HL-60 (cell line): ENCODE measurements around the gene CPB1.

Source experiments
- DNase-seq, 2 experiments: peaks; one replicate each; pipeline ENCODE4 v3.0.0-alpha.2; 2010 to 2020; ENCODE audit warnings: low read depth in 1 of 2, low spot score in 1 of 2
- H3K27ac ChIP-seq: fragments of 250-450 bp; sonication (Bioruptor Pico); replicated peaks from 2 replicates; pipeline ENCODE4 v1.5.1; 2020; ENCODE audit warnings: mild to moderate bottlenecking, moderate library complexity
- H3K27me3 ChIP-seq: fragments of 250-450 bp; sonication (Bioruptor Pico); 2 replicates; pipeline ENCODE4 v1.5.1; 2021; ENCODE audit warnings: mild to moderate bottlenecking, moderate library complexity; ENCODE audit not compliant: insufficient read depth, poor library complexity, severe bottlenecking
- H3K4me3 ChIP-seq: replicated peaks from 2 replicates; pipeline ENCODE4 v1.5.1; 2011; ENCODE audit warnings: mild to moderate bottlenecking, control low read depth, low read length; ENCODE audit not compliant: insufficient read depth
- GABPA ChIP-seq: IDR thresholded peaks from 2 replicates; pipeline ENCODE4 v1.6.1; 2012; ENCODE audit warnings: low read depth
- POLR2AphosphoS5 ChIP-seq: IDR thresholded peaks from 2 replicates; pipeline ENCODE4 v1.6.1; 2012; ENCODE audit warnings: low read depth
- SPI1 ChIP-seq: IDR thresholded peaks from 2 replicates; pipeline ENCODE4 v1.6.1; 2012; ENCODE audit warnings: low read depth, mild to moderate bottlenecking, borderline replicate concordance
- TF ChIP-seq, protein P1 (sequence below): IDR thresholded peaks from one replicate; pipeline ENCODE4 v1.5.1; 2011; ENCODE audit warnings: low read length, control low read depth, inconsistent platforms; ENCODE audit not compliant: insufficient read depth
- TF ChIP-seq, protein P2 (sequence below): IDR thresholded peaks from 2 replicates; pipeline ENCODE4 v1.6.1; 2012; ENCODE audit warnings: low read depth; ENCODE audit not compliant: insufficient replicate concordance

The CPB1 gene

DNA sequence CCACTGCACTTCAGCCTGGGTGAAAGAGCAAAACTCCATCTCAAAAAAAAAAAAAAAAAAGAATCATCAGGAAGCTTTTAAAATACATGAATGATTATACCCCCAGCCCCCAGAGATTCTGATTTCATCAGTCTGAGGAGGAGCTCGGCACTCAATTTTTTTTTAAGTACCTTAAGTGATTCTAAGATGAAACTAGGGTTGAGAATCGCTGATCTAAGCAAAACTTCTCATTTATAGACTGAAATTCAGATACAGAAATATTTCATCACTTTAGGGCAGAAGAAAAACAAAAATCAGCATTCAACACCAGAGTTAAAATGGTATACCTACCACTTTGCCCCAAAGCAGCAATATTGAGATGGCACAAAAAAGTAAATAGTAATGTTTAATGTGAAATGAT, 62.2 kb downstream of the CPB1 start:
- Histone ChIP-seq H3K4me3 (no peak overlapping the region), H3K27me3 (no peaks in the 10 kb centered on the region), H3K27ac (no peak overlapping the region)
- DNase-seq = no peak
- TF ChIP-seq, protein P1, sequence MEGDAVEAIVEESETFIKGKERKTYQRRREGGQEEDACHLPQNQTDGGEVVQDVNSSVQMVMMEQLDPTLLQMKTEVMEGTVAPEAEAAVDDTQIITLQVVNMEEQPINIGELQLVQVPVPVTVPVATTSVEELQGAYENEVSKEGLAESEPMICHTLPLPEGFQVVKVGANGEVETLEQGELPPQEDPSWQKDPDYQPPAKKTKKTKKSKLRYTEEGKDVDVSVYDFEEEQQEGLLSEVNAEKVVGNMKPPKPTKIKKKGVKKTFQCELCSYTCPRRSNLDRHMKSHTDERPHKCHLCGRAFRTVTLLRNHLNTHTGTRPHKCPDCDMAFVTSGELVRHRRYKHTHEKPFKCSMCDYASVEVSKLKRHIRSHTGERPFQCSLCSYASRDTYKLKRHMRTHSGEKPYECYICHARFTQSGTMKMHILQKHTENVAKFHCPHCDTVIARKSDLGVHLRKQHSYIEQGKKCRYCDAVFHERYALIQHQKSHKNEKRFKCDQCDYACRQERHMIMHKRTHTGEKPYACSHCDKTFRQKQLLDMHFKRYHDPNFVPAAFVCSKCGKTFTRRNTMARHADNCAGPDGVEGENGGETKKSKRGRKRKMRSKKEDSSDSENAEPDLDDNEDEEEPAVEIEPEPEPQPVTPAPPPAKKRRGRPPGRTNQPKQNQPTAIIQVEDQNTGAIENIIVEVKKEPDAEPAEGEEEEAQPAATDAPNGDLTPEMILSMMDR = no peak
- TF ChIP-seq SPI1 (no peak), GABPA (no peak), POLR2AphosphoS5 (no peak)
- TF ChIP-seq, protein P2, sequence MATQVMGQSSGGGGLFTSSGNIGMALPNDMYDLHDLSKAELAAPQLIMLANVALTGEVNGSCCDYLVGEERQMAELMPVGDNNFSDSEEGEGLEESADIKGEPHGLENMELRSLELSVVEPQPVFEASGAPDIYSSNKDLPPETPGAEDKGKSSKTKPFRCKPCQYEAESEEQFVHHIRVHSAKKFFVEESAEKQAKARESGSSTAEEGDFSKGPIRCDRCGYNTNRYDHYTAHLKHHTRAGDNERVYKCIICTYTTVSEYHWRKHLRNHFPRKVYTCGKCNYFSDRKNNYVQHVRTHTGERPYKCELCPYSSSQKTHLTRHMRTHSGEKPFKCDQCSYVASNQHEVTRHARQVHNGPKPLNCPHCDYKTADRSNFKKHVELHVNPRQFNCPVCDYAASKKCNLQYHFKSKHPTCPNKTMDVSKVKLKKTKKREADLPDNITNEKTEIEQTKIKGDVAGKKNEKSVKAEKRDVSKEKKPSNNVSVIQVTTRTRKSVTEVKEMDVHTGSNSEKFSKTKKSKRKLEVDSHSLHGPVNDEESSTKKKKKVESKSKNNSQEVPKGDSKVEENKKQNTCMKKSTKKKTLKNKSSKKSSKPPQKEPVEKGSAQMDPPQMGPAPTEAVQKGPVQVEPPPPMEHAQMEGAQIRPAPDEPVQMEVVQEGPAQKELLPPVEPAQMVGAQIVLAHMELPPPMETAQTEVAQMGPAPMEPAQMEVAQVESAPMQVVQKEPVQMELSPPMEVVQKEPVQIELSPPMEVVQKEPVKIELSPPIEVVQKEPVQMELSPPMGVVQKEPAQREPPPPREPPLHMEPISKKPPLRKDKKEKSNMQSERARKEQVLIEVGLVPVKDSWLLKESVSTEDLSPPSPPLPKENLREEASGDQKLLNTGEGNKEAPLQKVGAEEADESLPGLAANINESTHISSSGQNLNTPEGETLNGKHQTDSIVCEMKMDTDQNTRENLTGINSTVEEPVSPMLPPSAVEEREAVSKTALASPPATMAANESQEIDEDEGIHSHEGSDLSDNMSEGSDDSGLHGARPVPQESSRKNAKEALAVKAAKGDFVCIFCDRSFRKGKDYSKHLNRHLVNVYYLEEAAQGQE = no peak

DNA sequence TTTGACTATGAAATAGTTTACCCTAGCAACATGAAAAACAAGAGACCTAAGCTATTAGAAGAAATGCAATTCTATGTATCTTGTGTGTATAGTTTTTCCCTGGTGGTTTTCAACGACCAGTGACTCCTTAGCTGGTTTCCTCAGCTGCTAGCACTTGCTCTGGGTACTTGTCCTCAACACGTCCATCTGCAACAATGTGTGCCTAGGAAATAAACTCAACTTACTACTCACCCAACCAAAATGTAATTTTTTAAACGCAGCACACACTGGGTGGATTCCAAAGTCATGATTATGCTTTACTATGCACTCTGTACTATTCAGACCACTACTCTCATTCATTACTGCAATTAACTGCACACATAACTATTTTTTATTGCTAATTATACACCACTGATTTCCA, 68.5 kb downstream of the CPB1 start:
- H3K27ac ChIP-seq = no peak overlapping the region
- DNase-seq = no peak
- peaks cover 3% of the 10 kb centered on the region for H3K27me3 ChIP-seq
- TF ChIP-seq SPI1 (no peak), POLR2AphosphoS5 (no peak)
- no peak overlapping the region for H3K4me3 ChIP-seq

DNA sequence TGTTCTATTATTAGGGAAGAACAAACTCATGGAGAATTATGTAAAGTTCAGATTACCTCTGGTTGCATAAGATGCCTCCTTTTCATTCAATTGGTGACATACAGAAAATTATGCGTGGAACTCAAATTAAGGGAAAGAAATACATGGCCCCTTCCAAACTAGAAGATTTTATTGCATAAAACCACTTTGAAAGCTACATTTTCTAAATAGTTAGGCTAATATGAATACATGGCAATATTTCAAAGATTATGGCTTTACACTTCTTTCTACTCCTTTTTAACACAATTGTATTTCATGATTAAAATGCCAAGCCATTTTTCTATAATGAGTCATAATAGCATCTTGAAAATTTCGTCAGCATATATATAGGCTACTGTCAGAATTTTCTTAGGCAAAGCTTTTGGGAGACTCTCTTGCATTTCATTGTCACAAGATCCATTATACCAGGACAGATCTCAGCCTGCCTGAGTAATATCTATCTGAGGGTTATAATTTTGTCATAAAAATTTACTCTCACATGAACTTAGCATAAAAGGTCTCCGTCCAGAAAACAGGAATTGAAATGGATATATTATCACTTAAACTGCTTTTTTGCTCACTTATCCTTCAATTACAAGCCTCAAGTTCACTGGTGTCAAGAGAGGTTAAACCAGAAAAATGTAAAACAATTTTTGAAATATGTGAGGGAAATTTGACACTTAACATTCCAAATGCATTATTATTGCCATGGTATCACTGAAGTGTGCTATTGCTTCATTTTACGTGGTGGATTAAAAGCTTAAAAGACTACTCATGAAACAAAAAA, 74.6 kb downstream of the CPB1 start:
- Histone ChIP-seq H3K27me3 (peaks cover 8% of the 10 kb centered on the region), H3K27ac (no peak overlapping the region), H3K4me3 (no peak overlapping the region)
- no peak for DNase-seq
- TF ChIP-seq GABPA (no peak), POLR2AphosphoS5 (no peak), SPI1 (no peak)
- TF ChIP-seq, protein P1 = no peak
- TF ChIP-seq, protein P2 = no peak

DNA sequence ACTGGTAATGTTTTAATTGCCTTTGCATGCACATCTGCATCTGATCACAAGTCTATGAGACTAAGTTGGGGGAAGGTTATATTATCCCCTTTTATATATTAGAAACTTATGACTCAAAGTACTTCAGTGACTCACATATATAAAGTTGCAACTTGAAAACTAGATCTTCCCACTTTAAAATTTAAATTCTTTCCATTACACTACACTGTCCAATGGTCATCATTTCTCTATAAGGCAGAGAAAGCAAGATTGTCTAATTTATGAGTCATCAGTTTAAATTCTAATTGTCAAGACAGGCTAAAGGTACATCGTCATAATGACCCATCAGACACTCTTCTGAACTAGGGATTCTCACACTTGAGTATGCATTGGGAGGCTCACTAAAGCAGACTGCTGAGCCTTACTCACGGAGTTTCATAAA, 75.4 kb downstream of the CPB1 start:
- H3K27ac ChIP-seq = no peak overlapping the region
- DNase-seq = no peak
- no peak overlapping the region for H3K4me3 ChIP-seq
- TF ChIP-seq, protein P2 = no peak
- TF ChIP-seq POLR2AphosphoS5 = no peak
- no peak for TF ChIP-seq GABPA
- no peak for TF ChIP-seq SPI1
- TF ChIP-seq, protein P1 = no peak
- H3K27me3 ChIP-seq = peaks cover 5% of the 10 kb centered on the region
